Inflammatory macrophage (primary cell): ENCODE results near the gene OR4K14.
"Not testable (repeated sequence)": the region's sequence is repeated elsewhere in the genome, so short reads cannot be mapped to it uniquely, and the experiment has no call there.

Experiments used
- DNase-seq, 2 donors: peaks; one replicate each; pipeline ENCODE4 v3.0.0-alpha.2; 2020 to 2022
- total RNA-seq, 18 experiments: gene quantifications; one replicate each; lab custom pipeline; 2026; ENCODE audit warnings: mixed read lengths in 6 of 18, inconsistent platforms in 2 of 18; lab: John Stamatoyannopoulos, UW

The OR4K14 gene
- total RNA-seq, result 0 to 0.03 (median 0) reads per million in 18 experiments

GRCh38 chr14:20019257-20019865, at the start of gene OR4K14:
TSS of gene OR4K14 (minus strand) at chr14:20019307. CDS start at chr14:20015193, 4,114 bp downstream.
- DNase-seq, result no peak

GRCh38 chr14:20059745-20060144, 40.6 kb upstream of the OR4K14 start, which contains the start of gene OR4L1:
TSS of gene OR4L1 (plus strand) at chr14:20060045. CDS start at chr14:20060045, 0 bp downstream.
- no peak for DNase-seq

GRCh38 chr14:20048202-20048601, 29.1 kb upstream of the OR4K14 start:
- no peak for DNase-seq

GRCh38 chr14:20044243-20044642, 25.1 kb upstream of the OR4K14 start:
- no peak for DNase-seq

GRCh38 chr14:20035938-20036337, 16.8 kb upstream of the OR4K14 start, which contains the start of gene OR4K13:
TSS of gene OR4K13 (minus strand) at chr14:20036038. CDS start at chr14:20034758, 1,280 bp downstream.
- no peak for DNase-seq

- DNase-seq, result no peak
Measured at GRCh38 chr14:20035449-20035848, 16.3 kb upstream of the OR4K14 start.

- no peak for DNase-seq
Measured at GRCh38 chr14:20031058-20031457, 12.0 kb upstream of the OR4K14 start.

GRCh38 chr14:20008156-20008555, 11.0 kb downstream of the OR4K14 start:
- DNase-seq, result no peak

- DNase-seq, result peak; percentile 34 to 39
Measured at GRCh38 chr14:20002319-20002718, 16.8 kb downstream of the OR4K14 start.

GRCh38 chr14:20001863-20002262, 17.2 kb downstream of the OR4K14 start, which contains the start of gene OR4Q2:
TSS of gene OR4Q2 (plus strand) at chr14:20002163.
- DNase-seq, result no peak

- no peak for DNase-seq
Measured at GRCh38 chr14:19993438-19993837, 25.7 kb downstream of the OR4K14 start.

- DNase-seq, result no peak
Measured at GRCh38 chr14:19975291-19975690, 43.8 kb downstream of the OR4K14 start, which contains the start of gene OR4K15. TSS of gene OR4K15 (plus strand) at chr14:19975591. CDS start at chr14:19975591, 0 bp downstream.

- no peak for DNase-seq
Measured at GRCh38 chr14:19974844-19975243, 44.3 kb downstream of the OR4K14 start.

- DNase-seq, result not testable (repeated sequence)
Measured at GRCh38 chr14:19969735-19970134, 49.4 kb downstream of the OR4K14 start.
